ENCODE data around the gene PDE8B. TPM values are rescaled to one million over a fixed set of nuclear protein-coding genes. Genes with fewer than 3 reads are reported as not detected.

PDE8B gene
- total RNA-seq, 1 experiment from 2014 or later: not detected

GRCh38 chr5:77258652-77259051, 48.2 kb downstream of the PDE8B start:
- in situ Hi-C loops (cut with HindIII; ENCODE audit: low pct_unique_long_range_greater_than_20kb, low sequenced_read_pairs): no loop called here
- DNase-seq (ENCODE audit: low read depth, low spot score): no peak

- no peak for DNase-seq (ENCODE audit: low read depth, low spot score)
- in situ Hi-C loops (cut with HindIII; ENCODE audit: low pct_unique_long_range_greater_than_20kb, low sequenced_read_pairs): no loop called here
These were observed 49.0 kb downstream of the PDE8B start for GRCh38 chr5:77259476-77259875.

GRCh38 chr5:77262697-77263096, 52.2 kb downstream of the PDE8B start:
- in situ Hi-C loops (cut with HindIII; ENCODE audit: low pct_unique_long_range_greater_than_20kb, low sequenced_read_pairs): no loop called here
- DNase-seq (ENCODE audit: low read depth, low spot score): peak; percentile 20

GRCh38 chr5:77266291-77266690, 55.8 kb downstream of the PDE8B start:
- peak; percentile 32 for DNase-seq (ENCODE audit: low read depth, low spot score)
- in situ Hi-C loops (cut with HindIII; ENCODE audit: low pct_unique_long_range_greater_than_20kb, low sequenced_read_pairs): no loop called here

GRCh38 chr5:77267496-77267895, 57.0 kb downstream of the PDE8B start:
- DNase-seq (ENCODE audit: low read depth, low spot score): no peak
- in situ Hi-C loops (cut with HindIII; ENCODE audit: low pct_unique_long_range_greater_than_20kb, low sequenced_read_pairs): no loop called here

- no peak for DNase-seq (ENCODE audit: low read depth, low spot score)
- in situ Hi-C loops (cut with HindIII; ENCODE audit: low pct_unique_long_range_greater_than_20kb, low sequenced_read_pairs): no loop called here
These were observed 61.7 kb downstream of the PDE8B start for GRCh38 chr5:77272206-77272605.

- in situ Hi-C loops (cut with HindIII; ENCODE audit: low pct_unique_long_range_greater_than_20kb, low sequenced_read_pairs): no loop called here
- no peak for DNase-seq (ENCODE audit: low read depth, low spot score)
These were observed 67.3 kb downstream of the PDE8B start for GRCh38 chr5:77277759-77278158.

- in situ Hi-C loops (cut with HindIII; ENCODE audit: low pct_unique_long_range_greater_than_20kb, low sequenced_read_pairs): no loop called here
- DNase-seq (ENCODE audit: low read depth, low spot score): no peak
These were observed 69.6 kb downstream of the PDE8B start for GRCh38 chr5:77280036-77280435.

GRCh38 chr5:77281969-77282336, 71.5 kb downstream of the PDE8B start:
- DNase-seq (ENCODE audit: low read depth, low spot score): no peak
- in situ Hi-C loops (cut with HindIII; ENCODE audit: low pct_unique_long_range_greater_than_20kb, low sequenced_read_pairs): no loop called here

- no peak for DNase-seq (ENCODE audit: low read depth, low spot score)
- in situ Hi-C loops (cut with HindIII; ENCODE audit: low pct_unique_long_range_greater_than_20kb, low sequenced_read_pairs): no loop called here
These were observed 72.0 kb downstream of the PDE8B start for GRCh38 chr5:77282337-77283027.

- in situ Hi-C loops (cut with HindIII; ENCODE audit: low pct_unique_long_range_greater_than_20kb, low sequenced_read_pairs): no loop called here
- no peak for DNase-seq (ENCODE audit: low read depth, low spot score)
These were observed 74.9 kb downstream of the PDE8B start for GRCh38 chr5:77285251-77285841.

- no peak for DNase-seq (ENCODE audit: low read depth, low spot score)
- in situ Hi-C loops (cut with HindIII; ENCODE audit: low pct_unique_long_range_greater_than_20kb, low sequenced_read_pairs): no loop called here
These were observed 81.7 kb downstream of the PDE8B start for GRCh38 chr5:77292026-77292757.

GRCh38 chr5:77294185-77294584, 83.7 kb downstream of the PDE8B start:
- no peak for DNase-seq (ENCODE audit: low read depth, low spot score)
- in situ Hi-C loops (cut with HindIII; ENCODE audit: low pct_unique_long_range_greater_than_20kb, low sequenced_read_pairs): no loop called here

GRCh38 chr5:77295863-77296378, 85.4 kb downstream of the PDE8B start:
- in situ Hi-C loops (cut with HindIII; ENCODE audit: low pct_unique_long_range_greater_than_20kb, low sequenced_read_pairs): no loop called here
- DNase-seq (ENCODE audit: low read depth, low spot score): no peak

GRCh38 chr5:77298146-77298545, 87.7 kb downstream of the PDE8B start:
- DNase-seq (ENCODE audit: low read depth, low spot score): no peak
- in situ Hi-C loops (cut with HindIII; ENCODE audit: low pct_unique_long_range_greater_than_20kb, low sequenced_read_pairs): no loop called here

- in situ Hi-C loops (cut with HindIII; ENCODE audit: low pct_unique_long_range_greater_than_20kb, low sequenced_read_pairs): no loop called here
- DNase-seq (ENCODE audit: low read depth, low spot score): no peak
These were observed 90.0 kb downstream of the PDE8B start for GRCh38 chr5:77300451-77300850.

- DNase-seq (ENCODE audit: low read depth, low spot score): no peak
These were observed 91.0 kb downstream of the PDE8B start for GRCh38 chr5:77301447-77301883.

GRCh38 chr5:77302247-77302646, 91.8 kb downstream of the PDE8B start:
- DNase-seq (ENCODE audit: low read depth, low spot score): no peak
- in situ Hi-C loops (cut with HindIII; ENCODE audit: low pct_unique_long_range_greater_than_20kb, low sequenced_read_pairs): no loop called here

More at GRCh38 chr5:77301447-77301883, 91.0 kb downstream of the PDE8B start:
- in situ Hi-C loops (cut with HindIII; ENCODE audit: low pct_unique_long_range_greater_than_20kb, low sequenced_read_pairs): no loop called here

- DNase-seq (ENCODE audit: low read depth, low spot score): no peak
- in situ Hi-C loops (cut with HindIII; ENCODE audit: low pct_unique_long_range_greater_than_20kb, low sequenced_read_pairs): no loop called here
These were observed 92.2 kb downstream of the PDE8B start for GRCh38 chr5:77302653-77303052.
